HG03460 (cell line): ENCODE measurements around the gene CHKA.

Experiments used
- ATAC-seq: cut with Tn5 transposase; IDR thresholded peaks from one replicate; pipeline ENCODE4 v1.9.1; 2021; ENCODE audit not compliant: unreplicated experiment

The CHKA gene

GRCh38 chr11:68143310-68143689, 22.1 kb upstream of the CHKA start:
- ATAC-seq = no peak

- ATAC-seq = no peak
Measured at GRCh38 chr11:68142441-68143309, 21.5 kb upstream of the CHKA start.

GRCh38 chr11:68142028-68142412, 20.8 kb upstream of the CHKA start:
- ATAC-seq = no peak

- no peak for ATAC-seq
Measured at GRCh38 chr11:68141246-68142027, 20.2 kb upstream of the CHKA start.

- no peak for ATAC-seq
Measured at GRCh38 chr11:68140496-68141245, 19.5 kb upstream of the CHKA start.

- no peak for ATAC-seq
Measured at GRCh38 chr11:68138237-68138636, 17.0 kb upstream of the CHKA start.

GRCh38 chr11:68137833-68138232, 16.6 kb upstream of the CHKA start:
- no peak for ATAC-seq

- ATAC-seq = no peak
Measured at GRCh38 chr11:68136866-68137265, 15.7 kb upstream of the CHKA start.

- ATAC-seq = no peak
Measured at GRCh38 chr11:68135161-68135560, 14.0 kb upstream of the CHKA start.

- no peak for ATAC-seq
Measured at GRCh38 chr11:68133761-68134160, 12.6 kb upstream of the CHKA start.

- ATAC-seq = no peak
Measured at GRCh38 chr11:68130121-68130520, 8.9 kb upstream of the CHKA start.

GRCh38 chr11:68128682-68129327, 7.6 kb upstream of the CHKA start:
- ATAC-seq = no peak

- ATAC-seq = no peak
Measured at GRCh38 chr11:68127714-68128681, 6.8 kb upstream of the CHKA start.

- no peak for ATAC-seq
Measured at GRCh38 chr11:68125164-68125563, 4.0 kb upstream of the CHKA start.

- ATAC-seq = no peak
Measured at GRCh38 chr11:68122936-68123539, 1.9 kb upstream of the CHKA start.

- peak; percentile 13 for ATAC-seq
Measured at GRCh38 chr11:68120273-68121066, 718 bp downstream of the CHKA start.

- ATAC-seq = no peak
Measured at GRCh38 chr11:68118706-68119448, 2.3 kb downstream of the CHKA start.
